ENCODE data around the gene TARS3. TPM values are rescaled to one million over a fixed set of nuclear protein-coding genes. Genes with fewer than 3 reads are reported as not detected.
"Not testable (repeated sequence)": the region's sequence is repeated elsewhere in the genome, so short reads cannot be mapped to it uniquely, and the experiment has no call there.

The TARS3 gene
- polyA plus RNA-seq, 1 donor: 19.9 TPM

DNA sequence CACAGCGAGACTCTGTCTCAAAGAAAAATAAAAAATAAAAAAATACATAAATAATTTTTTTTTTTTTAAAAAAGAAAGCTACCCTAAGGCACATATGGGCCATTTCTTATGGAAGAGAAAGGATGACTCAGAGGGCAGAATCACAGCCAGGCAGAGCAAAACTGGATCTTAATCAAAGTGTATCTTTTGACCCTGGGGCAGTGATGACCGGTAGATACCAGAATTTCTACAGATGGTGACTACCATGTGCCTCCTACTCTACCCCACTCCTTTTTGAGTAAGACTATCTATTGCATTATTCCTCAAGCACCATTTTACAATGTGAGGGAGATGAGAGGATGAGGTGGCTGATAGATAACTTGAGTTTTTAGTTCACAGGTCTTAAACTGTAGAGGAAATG, 26.0 kb downstream of the TARS3 start:
- no peak for DNase-seq

DNA sequence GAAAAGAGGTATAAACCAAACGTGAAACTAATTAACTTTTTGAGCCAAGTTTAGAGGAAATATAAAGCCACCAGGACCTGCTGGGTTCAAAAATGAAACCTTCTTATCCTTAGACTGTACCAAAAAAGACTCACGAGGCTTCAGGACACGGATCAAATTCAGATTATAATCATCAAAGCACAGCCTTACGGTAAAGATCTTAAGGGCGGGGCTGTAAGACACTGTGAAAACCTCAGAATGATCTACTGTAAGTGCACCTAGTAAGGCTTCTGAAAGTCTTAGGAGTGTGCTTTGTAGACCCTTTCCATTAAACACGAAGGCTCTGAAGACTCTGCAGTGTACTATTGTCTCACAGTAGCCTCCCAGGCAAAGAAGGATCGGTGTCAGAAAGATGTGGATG, 26.8 kb downstream of the TARS3 start:
- DNase-seq: no peak

DNA sequence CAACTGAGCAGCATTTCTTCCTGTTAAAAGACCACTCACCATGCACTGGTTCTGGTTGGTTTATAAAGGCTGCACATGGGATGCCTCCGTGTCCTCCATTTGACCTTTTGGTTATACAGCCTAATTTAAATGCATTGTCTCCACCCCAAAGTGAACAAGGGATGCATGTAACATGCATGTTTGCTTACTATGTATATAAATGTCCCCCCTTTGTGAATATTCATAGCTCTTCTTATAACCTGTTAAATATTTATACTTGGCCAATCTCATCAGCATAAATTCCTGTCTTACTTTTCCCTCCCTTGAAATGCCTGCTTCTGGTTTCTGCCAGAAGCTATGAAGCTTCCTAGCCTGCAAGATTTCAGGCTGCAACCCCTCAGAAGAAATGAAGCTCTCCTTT, 27.4 kb downstream of the TARS3 start:
- no peak for DNase-seq

GRCh38 chr15:101694261-101694660, 30.0 kb downstream of the TARS3 start:
- no peak for DNase-seq

DNA sequence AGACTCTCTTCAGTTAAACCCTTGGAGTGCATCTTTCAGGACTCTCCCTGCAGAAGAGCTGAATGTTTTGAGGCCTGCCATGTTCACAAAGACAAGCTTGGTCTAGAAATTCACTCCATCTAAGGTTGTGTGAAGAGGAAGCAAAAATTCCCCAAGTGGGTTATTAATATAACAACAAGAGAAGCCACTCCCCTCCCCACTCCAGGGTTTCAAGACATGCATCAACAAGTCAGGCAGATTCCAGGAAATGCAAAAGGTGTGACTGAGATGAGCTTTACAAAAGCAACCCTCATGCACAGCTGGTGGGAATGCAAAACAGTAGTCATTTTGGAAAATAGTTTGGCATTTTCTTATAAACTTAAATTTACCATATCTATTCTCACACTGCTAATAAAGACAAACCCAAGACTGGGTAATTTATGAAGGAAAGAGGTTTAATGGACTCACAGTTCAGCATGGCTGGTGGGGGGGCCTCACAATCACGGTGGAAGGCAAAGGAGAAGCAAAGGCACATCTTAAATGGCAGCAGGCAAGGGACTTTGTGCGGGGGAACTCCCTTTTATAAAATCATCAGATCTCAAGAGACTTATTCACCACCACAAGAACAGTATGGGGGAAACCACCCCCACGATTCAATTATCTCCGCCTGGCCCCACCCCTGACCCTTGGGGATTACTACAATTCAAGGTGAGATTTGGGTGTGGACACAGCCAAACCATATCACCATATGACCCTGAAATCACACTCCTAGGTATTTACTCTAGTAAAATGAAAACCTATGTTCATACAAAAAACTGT, 31.3 kb downstream of the TARS3 start:
- no peak for DNase-seq

DNA sequence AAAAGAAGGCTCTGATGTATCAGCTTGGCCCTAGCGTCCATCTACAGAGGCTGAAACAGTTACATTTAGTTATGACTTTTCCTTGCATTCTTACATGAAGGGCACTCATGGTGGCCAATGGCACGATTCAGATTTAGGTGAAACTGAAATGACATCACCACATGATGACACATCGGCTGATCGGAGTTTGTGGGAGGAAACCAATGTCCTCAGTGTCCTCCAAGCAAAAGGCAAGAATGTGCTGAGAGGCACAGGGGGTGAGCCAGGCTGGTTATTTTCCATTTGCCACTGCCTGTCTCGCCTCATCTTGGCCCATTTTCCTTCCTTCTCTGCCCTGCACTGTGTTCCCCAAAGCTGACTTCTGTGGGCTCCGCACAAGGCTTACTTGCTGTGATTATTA, 34.4 kb downstream of the TARS3 start:
- DNase-seq: no peak

DNA sequence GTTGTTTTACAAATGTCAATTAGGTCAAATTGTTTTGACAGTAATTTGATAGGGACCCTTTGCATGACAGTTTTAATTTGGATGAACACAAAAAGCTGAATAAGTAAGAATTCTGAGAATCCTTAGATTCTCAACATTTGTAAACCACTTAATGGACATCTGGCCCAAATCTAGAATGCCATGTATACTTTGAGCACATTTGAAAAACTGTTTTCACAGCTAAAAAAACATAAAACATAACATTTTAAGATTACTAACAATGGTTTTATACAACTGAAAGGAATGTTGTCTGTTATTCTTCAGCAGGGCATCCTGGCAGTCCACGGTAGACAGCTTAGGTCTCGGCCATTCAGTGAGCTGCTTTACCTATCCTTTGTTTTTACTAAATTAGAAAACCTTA, 37.6 kb downstream of the TARS3 start:
- no peak for DNase-seq

GRCh38 chr15:101684877-101685276, 39.4 kb downstream of the TARS3 start:
- DNase-seq: no peak

GRCh38 chr15:101684384-101684783, 39.9 kb downstream of the TARS3 start:
- DNase-seq: no peak

- DNase-seq: no peak
Observed at GRCh38 chr15:101679806-101680205, 44.5 kb downstream of the TARS3 start.

GRCh38 chr15:101676921-101677329, 47.3 kb downstream of the TARS3 start:
- no peak for DNase-seq

DNA sequence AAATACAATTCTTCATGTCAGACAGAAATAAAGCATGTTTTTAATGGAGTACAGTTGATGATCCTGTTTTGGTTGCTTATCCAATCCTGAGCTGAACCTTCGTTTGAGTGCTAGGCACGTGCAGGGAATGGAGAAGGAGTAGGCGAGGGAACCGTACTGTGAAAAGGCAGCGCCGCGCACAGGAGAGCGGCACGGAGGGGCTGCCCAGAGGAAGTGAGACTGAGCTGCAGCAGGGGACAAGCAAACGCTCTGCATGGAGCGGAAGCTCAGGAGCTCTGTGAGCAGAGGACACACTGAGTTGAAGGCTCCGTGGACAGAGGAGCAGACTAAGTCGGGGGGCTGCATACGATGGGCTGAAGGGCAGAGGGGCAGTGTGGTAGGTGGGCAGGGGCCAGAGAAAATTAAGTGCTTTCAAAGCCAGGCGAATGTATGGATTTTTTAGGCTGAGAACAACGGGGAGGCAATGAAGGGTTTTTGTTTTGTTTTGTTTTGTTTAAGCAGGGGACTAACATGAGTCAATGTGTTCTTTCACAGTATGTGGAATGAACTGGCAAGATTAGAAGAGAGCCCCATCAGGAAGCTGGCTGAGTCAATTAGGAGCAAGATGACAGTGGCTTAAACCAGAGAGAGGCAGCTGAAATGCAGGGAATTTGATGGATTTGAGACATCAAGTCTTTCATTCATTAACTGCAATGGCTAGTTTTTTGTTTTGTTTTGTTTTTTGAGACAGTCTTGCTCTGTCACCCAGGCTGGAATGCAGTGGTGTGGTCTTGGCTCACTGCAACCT, 48.3 kb downstream of the TARS3 start:
- DNase-seq: no peak

DNA sequence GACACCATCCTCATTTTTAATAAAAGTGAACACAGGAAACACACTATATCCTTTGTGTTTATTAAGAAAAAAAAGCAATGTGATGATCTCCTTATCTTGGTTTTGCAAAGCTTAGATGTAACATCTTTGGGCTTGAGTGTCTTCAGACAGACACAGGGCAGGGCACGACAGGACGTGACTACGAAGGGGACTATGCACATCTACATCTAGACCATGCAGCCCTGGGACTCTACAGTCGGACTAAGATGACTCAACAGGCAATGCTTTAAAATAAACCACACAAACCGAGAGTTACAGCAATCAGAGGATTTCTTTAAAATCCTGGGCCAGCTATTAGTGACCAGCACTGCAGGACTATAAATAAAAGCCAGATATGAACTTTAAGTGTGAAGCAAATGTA, 49.3 kb downstream of the TARS3 start:
- DNase-seq: no peak

- no peak for DNase-seq
Observed at GRCh38 chr15:101672298-101672697, 52.0 kb downstream of the TARS3 start.

- DNase-seq: no peak
Observed at GRCh38 chr15:101669744-101670143, 54.5 kb downstream of the TARS3 start.

DNA sequence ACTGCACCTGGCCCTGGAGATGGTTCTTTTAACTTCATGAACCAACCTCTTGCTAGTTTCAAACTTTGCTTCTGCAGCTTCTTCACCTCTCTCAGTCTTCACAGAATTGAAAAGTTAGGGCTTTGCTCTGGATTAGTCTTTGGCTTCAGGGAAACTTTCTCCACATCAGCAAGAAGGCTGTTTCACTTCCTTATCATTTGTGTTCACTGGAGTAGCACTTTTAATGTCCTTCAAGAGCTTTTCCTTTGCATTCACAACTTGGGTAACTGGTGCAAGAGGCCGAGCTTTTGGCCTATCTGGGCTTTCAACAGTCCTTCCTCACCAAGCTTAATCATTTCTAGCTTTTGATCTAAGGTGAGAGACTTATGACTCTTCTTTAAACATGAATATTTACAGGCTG, 56.4 kb downstream of the TARS3 start:
- DNase-seq: no peak

- no peak for DNase-seq
Observed at GRCh38 chr15:101664303-101664913, 59.9 kb downstream of the TARS3 start.

DNA sequence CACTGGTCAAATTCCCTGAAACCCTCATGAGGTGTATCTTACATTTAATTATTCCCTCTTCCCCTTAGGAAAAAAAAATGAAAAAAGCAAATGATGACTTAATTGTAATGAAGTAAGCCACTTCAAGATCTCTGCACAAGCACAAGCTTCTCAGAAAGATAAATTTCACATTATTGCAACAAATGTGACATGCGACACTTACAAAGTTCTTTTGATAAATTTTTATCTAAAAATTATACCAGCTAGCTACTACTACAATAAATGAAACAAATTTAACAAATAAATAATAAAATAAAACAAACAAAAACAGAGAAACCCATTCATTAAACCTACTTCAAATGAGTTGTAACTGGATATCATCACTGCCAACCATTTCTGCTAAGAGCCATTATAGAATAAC, 62.1 kb downstream of the TARS3 start:
- DNase-seq: no peak

DNA sequence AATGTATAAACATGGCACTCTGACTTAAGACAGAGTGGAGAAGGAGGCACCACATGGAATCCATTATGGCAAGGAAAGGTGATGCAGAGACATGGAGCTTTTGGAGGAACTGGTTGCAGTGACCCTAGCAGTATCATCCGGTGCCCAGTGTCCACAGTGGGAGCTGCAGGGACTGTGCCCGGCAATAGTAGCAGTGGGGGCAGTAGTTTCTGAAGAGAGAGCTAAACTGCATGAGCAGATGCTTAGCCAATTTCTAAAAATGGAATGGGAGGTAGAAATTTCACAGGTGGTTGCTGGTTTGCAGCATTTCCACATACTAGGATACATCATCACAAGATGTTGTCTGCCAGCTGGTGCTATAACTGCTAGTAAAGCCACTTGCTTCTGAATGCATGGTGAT, 64.3 kb downstream of the TARS3 start:
- no peak for DNase-seq

- DNase-seq: no peak
Observed at GRCh38 chr15:101657968-101658784, 66.1 kb downstream of the TARS3 start.

GRCh38 chr15:101657171-101657570, 67.1 kb downstream of the TARS3 start:
- DNase-seq: no peak

GRCh38 chr15:101654624-101655337, 69.5 kb downstream of the TARS3 start:
- DNase-seq: not testable (repeated sequence)

Measured in hindlimb muscle (tissue), 1 donor.